ENCODE results near the gene RRM1.
"Not testable (repeated sequence)": the region's sequence is repeated elsewhere in the genome, so short reads cannot be mapped to it uniquely, and the experiment has no call there.

RRM1 gene

DNA sequence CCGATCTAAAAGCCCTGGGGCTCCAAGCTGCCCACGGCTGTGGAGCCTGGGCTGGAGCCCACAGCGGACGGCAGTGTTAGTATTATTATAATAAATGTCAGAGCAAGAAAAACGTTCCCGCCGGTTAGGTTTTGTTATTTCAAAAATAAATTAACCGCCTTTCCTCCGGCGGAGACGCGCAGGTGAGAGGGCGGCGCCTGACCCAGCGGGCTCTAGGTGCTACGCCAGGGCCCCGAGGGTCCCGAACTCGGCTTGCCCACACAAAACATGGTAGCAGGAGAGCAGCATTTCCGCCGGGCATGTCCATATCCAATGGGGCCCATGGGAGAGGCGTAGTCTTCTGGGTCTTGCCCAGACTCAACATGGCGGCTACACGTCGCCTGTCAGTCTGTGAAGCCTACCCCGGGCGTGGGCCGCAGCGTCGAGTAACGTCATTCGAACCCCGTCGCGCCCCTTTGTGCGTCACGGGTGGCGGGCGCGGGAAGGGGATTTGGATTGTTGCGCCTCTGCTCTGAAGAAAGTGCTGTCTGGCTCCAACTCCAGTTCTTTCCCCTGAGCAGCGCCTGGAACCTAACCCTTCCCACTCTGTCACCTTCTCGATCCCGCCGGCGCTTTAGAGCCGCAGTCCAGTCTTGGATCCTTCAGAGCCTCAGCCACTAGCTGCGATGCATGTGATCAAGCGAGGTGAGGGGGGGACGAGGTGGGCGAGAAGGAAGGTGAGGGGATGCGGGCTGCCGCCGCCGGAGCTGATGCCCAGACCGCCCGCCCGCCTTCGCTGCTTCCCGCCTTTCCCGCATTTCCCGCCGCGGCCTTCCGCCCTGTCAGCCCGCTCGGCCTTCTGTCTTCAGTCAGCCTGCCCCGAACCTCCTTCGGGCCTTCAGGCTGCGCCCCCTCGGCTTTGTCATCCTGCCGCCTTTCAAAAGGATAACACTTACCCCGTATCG is at the start of gene RRM1:
TSS of gene RRM1 (plus strand) at position 452 of the 944 bp plus-strand sequence. CDS start at position 666, 214 bp downstream.
- FAIRE-seq: peak; percentile 85

DNA sequence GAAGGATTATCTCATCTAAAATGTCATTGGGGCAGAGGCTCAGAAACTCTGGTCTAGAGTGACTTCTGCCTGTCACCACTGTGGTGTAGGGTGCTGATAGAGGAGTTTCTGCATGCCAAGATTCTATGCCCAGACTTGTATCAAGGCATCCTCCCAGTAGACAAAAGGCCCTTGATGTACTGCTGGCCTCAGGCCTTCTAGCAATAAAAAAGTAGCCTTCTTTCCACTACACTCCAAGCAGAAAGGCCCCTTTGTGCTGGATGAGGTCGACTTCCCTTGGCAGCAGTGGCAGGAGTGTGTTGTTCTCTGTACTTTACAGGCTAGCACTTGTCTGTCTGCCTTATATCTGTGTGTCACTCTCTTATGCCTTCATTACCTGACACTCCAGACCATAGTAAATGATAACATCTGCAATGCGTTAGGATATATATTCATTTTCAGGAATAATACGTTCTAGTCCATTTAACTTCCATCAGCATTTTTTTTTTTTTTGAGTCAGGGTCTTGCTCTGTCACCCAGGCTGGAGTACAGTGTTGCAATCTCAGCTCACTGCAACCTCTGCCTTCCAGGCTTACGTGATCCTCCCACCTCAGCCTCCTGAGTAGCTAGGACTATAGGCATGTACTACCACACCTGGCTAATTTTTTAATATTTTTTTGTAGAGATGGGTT is 49.5 kb upstream of the RRM1 start:
- no peak for FAIRE-seq

DNA sequence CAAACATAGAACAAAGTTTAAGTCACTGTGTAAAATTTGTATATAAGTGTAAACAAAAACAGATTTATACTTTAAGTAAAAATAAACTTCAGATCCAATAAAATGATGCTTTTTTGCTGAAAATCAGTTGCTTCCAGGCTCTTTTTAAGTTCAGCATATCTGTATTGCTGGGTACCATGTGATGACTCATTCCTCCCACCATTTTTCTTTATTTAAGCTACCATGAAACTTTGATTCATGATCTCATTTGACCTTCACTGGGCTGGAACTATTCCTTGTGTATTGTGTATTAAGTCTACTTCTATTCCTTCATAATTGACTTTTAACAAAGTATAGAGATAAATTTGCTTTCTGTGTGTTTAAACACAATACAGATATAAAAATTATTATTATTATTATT is 46.3 kb upstream of the RRM1 start:
- FAIRE-seq: no peak

DNA sequence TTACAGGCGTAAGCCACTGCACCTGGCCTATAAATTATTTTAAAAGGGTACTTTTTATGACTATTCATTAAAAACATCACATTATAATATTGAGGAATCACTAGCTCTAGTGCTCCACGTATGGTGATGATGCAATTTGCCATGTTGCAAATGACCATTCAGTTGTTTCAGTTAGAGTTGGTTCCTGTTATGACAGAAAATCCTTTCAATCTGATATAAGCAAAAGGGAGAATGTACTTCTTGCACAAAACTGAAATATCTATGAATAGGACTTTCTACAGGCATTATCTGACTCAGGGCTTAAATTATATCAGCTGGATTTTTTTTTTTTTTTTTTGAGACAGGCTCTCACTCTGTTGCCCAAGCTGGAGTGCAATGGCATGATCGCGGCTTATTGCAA is 45.6 kb upstream of the RRM1 start:
- no peak for FAIRE-seq

DNA sequence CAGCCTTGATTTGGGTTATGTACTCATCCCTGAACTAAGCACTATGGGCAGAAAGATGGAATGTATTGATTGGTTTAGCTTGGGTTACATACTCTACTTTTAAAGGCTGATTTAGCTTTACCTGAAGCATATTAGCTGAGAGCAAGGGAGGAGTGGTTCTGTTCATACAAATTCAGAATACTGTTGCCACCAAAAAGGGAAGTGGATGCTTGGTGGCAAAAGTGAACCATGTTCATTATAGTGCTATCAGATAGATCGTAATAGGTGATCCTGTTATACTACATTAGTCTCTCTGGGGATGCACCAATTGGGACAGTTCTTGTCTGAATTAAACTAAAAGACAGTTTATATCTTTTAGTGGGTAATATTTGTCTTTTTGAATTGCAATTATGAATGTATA is 44.5 kb upstream of the RRM1 start:
- FAIRE-seq: no peak

DNA sequence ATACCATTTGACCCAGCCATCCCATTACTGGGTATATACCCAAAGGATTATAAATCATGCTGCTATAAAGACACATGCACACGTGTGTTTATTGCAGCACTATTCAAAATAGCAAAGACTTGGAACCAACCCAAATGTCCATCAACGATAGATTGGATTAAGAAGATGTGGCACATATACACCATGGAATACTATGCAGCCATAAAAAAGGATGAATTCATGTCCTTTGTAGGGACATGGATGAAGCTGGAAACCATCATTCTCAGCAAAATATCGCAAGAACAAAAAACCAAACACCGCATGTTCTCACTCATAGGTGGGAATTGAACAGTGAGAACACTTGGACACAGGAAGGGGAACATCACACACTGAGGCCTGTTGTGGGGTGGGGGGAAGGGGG is 41.4 kb upstream of the RRM1 start:
- not testable (repeated sequence) for FAIRE-seq

DNA sequence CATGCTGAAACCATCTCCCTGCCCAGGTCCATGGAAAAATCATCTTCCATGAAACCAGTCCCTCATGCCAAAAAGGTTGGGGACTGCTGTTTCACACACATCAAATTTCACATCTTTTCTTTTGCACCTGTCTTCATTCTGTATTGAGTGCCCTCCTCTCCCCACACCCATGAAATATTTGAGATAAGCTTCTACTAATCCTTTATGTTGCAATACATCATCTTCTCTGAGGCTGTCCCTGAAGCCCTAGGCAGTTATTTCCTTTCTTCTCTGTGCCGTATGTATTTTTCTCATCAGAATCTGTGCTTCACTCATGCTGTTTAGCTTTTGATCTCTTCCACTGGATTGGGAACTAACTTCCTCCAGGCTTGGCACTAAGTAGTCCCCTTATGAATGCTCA is 40.0 kb upstream of the RRM1 start:
- FAIRE-seq: no peak

DNA sequence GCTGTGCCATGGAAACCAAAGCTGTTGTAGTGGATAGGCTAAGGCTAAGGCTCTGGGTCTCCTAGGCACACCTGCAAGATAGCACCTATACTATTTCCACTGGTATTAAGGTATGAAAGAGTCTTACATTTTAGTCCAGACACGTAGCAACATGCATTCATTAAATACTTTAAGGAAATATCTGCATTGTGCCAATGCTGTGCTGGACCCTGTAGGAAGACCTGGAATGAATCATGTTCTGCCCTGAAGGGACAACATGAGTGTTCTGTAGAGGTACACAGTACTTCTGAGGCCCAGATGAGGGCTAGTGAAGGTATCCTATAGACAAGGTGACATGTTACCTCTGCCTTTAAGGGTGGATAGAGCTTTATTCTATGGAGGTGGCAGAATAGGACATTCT is 35.2 kb upstream of the RRM1 start:
- no peak for FAIRE-seq

DNA sequence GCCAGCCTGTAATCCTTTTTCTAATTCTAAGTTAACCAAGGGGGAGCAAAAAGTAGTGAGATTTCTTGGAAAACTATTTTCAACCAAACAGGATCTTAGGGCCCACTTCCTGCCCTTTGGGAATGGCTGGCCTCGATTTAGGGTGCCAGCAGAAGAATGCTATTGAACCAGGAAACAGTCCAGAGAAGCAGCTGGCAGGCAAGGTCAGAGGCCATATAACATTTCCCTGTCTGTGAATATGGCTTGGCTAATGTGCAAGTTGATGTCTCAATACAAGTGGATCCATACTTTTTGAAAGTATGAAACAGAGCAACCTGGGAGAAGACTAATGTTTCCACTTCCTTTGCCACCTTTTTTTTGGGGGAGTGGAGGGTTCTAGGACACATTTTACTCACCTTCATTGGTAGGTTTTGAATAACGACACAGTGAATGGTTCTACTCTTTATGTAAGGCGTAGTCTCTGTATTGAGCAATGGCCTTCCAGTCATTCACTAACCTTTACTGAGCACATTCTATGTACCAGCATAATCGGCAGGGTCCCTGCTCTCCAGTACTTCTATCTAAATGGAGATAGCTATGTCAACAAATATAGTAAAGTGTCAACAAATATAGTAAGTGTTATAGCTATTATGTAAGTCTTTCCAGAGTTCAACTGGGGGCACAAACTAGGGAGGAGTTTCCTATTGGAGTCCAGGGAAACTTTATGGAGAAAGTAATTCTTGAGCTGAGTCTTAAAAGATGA is 34.2 kb upstream of the RRM1 start:
- FAIRE-seq: no peak

DNA sequence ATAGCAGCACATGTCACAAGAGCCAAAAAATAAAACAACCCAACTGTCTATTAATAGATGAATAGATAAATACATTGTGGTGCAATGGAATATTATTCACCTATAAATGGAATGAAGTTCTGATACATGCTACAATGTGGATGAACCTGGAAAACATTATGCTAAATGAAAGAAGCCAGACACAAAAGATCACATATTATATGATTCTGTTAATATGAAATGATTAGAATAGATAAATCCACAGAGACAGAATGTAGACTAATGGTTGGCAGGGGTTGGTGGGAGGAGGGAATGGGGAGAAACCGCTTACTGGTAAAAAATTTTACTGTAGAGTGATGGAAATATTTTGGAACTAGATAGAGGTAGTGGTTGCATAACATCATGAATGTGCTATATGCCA is 32.9 kb upstream of the RRM1 start:
- no peak for FAIRE-seq

DNA sequence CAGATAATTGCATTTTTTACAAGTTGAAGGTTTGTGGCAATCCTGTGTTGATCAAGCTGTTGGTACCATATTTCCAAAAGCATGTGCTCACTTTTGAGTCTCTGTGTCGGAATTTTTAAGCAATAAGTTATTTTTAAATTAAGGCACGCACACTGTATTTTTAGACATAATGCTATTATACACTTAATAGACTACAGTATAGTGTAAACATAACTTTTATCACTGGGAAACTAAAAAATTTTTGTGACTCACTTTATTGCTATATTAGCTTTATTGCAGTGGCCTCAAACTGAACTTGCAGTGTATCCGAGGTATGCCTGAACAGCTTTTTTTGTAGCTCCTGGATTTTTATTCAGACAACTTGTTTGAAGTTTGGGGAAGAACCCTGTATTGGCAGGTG is 31.3 kb upstream of the RRM1 start:
- FAIRE-seq: no peak

DNA sequence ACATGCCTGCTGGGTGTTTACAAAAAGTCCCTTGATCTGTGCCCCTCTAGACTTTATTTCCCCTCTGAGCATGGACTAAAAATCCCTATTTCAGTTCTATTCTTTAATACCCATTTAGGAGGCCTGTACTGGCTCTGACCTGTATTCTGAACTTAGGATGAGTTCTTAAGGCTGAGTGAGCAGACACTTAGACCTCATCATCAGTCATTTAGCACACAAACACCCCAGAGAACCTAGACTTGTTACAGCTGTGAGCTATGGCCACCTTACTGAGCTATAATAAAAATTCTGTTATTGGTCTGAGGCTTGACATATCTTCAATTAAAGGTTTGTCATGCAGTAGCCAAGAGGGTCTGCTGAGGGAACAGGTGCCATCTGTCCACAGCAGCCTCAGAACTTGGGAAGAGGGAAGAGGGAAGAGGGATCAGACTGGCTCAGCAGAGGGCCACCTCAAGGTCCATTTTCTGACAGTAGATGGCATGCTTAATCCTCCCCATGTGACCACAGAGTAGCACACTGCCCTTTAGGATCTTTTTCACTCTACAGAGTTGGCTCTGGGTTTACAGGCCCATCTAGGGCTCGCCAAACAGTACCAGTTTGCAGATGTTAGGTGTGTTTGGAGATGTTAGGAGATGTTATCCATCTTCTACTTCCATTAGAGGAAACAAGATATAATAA is 30.2 kb upstream of the RRM1 start:
- FAIRE-seq: no peak

DNA sequence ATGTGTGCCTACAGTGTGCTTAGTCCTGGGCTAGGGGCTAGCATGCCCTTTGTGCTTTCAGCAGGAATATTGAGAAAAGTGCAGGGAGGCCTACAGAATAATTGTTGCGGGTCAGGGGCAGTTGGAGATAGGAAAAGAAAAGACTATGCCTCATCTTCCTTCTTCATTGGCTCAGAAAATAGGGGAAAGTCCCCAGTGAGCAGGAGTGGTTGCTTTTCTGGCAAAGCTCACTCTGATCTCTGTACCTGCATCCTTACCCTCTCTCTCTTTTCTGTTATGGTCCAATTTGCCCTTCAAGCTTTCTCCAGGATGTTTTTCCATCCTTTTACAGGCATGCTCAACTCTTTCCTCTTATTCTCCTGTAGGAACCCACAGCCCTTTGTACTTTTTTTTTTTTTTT is 29.5 kb upstream of the RRM1 start:
- FAIRE-seq: no peak

DNA sequence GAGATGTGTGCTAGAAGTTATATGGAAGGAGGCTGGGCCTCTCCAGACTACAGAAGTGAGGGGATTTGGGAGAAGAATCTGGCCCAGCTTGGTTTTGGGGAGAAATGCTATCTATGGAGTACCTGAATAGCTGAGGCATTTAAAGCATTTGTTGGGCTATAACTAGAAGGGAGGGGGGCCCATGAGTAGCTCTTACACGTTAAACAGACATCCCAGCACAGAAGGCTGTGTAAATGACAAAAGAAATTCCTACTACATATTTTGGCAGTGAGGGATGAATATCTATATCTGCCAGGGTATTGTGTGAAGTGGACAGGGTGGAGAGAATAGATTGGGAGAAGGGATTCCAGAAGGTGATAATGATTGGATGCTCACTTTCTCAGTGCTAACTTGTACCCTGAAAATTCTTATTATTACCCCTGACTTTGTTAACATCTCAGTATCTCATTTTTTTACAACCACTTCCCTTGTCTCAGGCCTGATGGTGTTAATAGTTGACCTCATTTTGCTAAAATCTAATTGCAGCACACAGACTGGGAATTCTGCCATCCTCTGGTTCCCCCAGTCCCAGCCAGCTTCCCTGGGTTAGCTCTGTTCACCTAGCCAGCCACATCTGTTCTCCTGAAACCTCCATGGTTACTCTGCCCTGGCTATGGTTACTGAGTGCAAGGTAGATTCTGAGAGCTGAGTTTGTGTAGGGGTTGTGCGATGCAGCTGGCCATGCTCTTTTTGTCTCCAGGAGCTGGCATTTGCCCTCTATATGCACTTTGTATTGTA is 28.8 kb upstream of the RRM1 start:
- no peak for FAIRE-seq

DNA sequence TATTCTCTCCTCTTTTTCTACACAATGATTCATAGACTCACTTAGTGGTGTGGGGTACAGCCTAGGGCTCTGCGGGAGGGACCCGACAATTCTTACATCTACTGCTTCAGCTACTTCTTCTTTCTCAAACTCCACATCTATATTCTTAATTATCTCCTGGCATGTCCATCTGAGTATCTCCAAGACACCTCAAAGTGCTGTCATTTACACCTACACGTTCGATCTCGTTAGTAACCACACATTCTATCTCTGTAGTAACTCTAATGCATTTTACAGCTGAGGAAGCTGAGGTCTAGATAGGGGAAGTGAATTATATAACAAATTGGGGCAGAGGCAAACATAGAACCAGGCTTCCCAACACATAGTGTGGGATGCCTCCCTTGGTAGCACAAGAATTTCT is 27.7 kb upstream of the RRM1 start:
- FAIRE-seq: no peak

DNA sequence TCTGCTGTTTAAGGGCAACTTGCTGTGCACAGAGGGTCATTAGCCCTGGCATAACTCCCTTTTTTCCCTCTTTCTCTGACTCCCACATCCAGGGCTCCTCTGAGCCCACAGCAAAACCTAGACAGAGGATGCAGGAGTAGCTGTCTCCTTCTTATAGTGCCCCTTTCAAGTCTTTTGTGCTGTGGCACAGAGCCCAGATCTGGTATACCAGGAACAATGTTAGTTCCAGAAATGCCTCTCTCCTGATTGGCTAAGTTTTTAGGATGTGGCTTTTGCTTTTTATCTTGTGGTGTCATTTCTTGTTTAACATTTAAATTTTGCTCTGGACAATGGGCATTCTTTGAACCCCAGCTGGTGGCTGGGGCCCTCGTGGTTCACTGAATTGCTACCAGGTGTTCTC is 25.6 kb upstream of the RRM1 start:
- no peak for FAIRE-seq

DNA sequence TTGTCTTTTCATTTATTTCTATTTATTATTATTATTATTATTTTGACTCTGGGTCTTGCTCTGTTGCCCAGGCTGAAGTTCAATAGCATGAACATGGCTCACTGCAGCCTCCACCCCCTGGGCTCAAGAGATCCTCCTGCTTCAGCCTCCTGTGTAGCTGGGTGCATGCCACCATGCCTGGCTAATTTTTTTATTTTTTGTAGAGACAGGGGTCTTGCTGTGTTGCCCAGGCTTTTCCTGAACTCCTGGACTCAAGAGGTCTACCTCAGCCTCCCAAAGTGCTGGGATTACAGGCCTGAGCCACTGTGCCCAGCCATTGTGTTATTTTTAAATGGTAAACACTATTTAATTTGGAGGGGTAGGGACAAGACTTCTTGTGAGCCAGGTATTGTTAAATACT is 23.3 kb upstream of the RRM1 start:
- FAIRE-seq: no peak

DNA sequence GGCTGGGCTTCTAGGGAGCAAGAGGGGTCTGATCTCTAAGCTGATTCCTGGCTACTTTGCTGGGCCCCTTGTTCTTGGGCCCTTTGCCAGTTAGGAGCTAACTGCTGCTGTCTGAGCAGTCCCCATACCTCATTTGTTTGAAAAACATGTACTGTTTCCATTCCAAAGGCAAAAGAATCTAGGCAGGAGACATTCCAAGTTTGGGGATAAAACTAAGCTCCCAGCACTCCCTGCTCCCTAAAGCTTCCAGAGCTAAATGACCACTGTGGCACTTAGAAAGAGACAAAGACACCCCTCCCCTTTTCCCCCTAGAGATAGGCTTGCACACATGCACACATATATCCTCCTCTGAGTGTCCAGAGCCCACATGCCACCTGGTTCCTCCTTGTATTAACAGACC is 22.7 kb upstream of the RRM1 start:
- FAIRE-seq: no peak

DNA sequence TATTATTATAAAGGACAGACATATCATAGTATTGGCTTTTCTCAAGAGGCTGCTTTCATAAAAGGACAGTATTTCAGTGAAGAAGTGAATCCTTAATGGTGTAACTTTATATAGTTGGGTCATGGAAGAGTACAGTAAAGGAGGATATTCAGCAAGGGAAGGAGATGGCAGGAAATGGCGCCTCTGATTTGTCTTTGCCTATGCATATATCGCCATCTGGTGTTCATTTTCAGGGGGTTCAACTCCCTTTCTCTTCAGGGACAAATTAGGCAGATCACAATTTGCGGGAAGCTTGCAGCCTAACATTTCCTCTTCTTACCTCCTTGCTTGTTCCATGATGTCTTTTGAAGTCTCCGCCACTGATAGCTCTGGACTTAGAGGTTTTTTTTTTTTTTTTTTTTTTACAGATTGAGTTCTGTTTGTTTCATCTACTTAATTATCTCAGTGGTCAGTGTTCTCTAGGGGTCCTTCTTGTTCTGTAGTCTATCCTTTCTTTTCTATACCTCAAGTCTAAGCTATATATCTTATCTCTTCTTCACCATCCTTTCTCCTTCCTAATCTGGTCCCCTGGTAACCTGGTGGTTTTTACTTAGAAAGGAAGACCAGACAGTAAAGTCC is 21.8 kb upstream of the RRM1 start:
- FAIRE-seq: peak; percentile 84

DNA sequence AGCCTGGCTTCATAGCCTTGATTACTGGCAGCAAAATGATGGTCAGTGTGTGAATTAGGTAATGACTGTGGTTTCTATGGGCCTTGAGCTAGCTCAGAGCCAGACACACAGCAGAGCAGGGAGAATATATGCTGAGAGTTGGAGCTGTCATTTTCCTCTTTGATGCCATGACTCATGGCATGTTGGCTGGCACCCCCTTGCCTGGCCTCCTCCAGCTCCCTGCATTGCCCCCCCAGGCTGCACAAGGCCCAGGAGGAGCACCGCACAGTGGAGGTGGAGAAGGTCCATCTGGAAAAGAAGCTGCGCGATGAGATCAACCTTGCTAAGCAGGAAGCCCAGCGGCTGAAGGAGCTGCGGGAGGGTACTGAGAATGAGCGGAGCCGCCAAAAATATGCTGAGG is 20.3 kb upstream of the RRM1 start:
- no peak for FAIRE-seq

DNA sequence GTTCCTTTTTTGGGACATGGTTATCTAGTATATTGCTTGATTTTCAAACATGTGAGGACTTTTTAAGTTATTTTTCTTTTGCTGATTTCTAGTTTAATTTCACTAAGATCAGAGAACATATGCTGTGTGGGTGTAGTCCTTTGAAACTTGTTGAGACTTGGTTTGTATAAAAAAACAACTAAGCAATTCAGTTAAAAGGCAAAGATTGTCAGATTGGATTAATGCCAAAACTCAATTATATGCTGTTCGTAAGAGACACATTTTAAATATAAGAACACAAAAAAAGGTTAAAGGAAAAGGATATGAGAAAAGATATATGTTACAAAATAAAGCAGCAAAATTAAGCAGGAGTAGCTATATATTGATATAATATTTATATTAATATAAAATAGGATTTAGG is 17.8 kb upstream of the RRM1 start:
- no peak for FAIRE-seq

DNA sequence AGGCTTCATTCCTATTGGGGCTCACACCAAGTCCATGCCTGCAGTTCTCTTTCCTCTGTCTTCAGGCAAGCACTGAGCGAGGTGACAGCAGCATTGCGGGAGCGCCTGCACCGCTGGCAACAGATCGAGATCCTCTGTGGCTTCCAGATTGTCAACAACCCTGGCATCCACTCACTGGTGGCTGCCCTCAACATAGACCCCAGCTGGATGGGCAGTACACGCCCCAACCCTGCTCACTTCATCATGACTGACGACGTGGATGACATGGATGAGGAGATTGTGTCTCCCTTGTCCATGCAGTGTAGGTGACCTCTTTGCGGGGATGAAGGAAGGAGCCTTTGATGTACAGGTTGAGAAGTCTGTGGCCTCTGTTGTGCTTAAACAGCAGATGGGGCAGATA is 11.4 kb upstream of the RRM1 start:
- FAIRE-seq: no peak
